Bronchus fibroblast of lung (primary cell): ENCODE results near the gene MOB1A. TPM values are rescaled to one million over a fixed set of nuclear protein-coding genes. Genes with fewer than 3 reads are reported as not detected.

Source experiments
- total RNA-seq: library from RNA; depleted of rRNA; stranded (reverse); fragments of >200 nt; gene quantifications from 2 replicates; pipeline ENCODE4 v1.2.3, GENCODE V29; 2015

The MOB1A gene
- 63.6 and 85.2 TPM in 2 replicates for total RNA-seq

DNA sequence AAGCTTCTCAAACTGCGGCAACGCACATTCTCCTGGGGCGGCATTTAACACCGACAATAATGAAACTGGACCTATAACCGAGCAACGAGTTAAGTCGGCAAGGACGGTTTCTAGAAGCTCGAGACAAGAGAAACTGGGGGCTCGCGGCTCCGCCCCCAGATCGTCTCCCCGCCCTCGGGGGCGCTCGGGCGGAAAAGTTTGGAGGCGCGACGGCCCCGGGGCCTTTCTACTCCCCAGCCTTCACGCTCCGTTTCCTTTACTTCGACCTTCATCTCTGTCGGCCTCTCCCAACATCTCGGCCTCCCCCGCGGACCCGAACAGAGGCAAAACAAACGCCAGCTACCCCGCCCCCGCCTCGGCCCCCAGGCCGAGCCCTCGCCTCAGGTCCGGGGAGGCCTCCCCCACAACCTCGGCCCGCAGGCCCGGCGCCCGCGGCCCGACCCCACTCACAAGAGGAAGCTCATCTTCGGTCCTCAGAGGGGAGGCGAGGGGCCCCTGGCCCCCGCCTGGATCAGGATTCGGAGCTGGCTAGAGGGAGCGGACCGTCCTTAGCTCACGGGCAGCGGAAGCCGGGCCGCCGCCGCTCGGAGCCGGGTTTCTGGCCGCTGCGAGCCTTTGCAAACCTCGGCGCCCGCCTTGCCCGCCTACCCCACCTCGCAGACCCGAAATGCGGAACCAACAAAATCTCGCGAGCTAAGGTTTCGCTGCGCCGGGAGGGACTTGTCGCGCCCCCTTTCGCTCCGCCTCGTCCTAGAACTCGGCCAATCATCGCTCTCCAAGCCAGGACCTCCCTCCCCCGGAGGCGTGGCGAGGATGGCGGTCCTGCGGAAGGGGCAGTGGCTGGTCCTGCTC is at the start of gene MOB1A:
Gene MOB1A, minus strand, starts transcription at position 669 of the 852 bp plus-strand sequence. Its CDS starts 205 bp downstream, at position 464.

DNA sequence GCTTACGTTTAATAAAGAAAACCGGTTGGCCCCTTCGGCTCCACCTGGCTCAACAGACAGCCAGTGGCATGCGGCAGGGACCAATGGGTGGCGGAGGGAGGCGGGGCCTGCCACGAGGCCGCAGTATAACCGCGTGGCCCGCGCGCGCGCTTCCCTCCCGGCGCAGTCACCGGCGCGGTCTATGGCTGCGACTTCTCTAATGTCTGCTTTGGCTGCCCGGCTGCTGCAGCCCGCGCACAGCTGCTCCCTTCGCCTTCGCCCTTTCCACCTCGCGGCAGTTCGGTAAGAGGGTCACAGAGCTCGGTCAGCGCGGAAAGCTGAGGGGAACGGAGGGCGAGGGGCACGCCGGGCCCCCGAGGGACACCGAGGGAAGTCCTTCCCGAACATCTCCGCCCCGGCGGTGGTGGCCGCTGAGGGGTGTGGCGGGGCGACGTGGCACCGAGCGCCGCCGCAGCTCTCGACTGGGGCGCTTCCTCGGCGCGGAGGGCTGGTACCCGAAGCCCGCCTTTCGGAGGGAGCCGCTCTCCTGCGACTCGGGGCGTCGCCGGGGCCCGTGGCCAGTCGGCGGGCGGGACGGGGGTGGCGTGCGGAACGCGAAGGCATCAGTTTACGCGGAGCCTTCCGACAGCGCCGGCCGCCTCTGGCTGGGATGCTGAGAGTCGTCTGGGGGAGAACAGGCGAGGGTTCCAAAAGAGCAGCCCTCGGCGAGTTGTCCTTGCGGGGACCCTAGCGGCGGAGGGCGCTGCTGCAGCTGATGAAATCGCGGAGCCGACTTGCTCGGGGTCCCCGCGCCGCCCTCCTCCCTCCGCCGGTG is 20.0 kb upstream of the MOB1A start, which contains the start of gene MTHFD2:
Gene MTHFD2, plus strand, starts transcription at position 155 of the 814 bp plus-strand sequence. Its CDS starts 27 bp downstream, at position 182.

DNA sequence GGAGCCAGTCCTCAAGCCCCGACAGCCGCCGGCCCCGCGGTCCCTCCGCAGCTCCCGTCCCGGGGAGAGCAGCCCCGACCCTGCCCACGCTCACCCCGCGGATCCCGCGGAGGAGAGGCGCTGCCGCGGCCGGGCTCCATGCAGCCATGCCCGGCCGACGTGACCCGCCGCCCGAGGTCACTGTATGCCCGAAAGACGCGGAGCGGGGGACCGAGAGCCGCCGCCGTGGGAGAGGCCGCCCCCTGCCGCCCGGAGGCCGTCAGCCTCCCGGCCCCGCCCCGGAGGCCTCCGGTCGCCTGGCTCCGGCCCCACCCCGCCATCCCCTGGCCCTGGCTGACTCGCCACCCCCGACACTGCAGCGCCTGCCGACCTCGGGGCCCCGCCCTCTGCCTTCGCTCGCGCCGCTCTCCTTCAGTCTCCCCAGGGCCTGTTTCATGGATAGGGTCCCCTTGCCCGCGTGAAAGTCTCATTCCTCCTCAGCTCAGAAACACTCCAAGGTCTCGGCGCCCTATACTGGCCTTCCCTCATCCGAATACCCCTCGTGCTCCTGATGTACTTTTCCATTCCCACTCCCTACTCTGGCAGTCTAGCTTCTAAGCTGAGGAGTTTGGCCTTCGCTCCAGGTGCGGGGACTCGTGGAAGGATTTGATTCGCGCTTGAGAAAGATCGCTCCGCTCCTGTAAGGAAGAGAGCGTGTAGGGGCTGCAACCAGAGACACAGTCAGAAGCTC is 30.8 kb downstream of the MOB1A start, which contains the start of gene BOLA3:
Gene BOLA3, minus strand, starts transcription at position 186 of the 730 bp plus-strand sequence. Its CDS starts 38 bp downstream, at position 148.

Other genes with a start within 250 kb of the MOB1A start
- gene TET3, start 194.0 kb downstream of the MOB1A start, total RNA-seq: 1.6 and 1.7 TPM in 2 replicates
- gene BOLA3, start 31.0 kb downstream of the MOB1A start, total RNA-seq: 89.8 and 129 TPM in 2 replicates
- gene MTHFD2, start 19.7 kb upstream of the MOB1A start, total RNA-seq: 132 and 136 TPM in 2 replicates
- gene SLC4A5, start 164.5 kb upstream of the MOB1A start, total RNA-seq: under 0.01 TPM in 1 of 2 replicates, not detected in the other
- 97.1 and 102 TPM in 2 replicates for gene DCTN1, start 201.4 kb upstream of the MOB1A start, total RNA-seq
- 2.4 and 3.7 TPM in 2 replicates for gene C2orf81, start 242.7 kb upstream of the MOB1A start, total RNA-seq
- 58.3 and 76.0 TPM in 2 replicates for gene WDR54, start 242.9 kb upstream of the MOB1A start, total RNA-seq